HEK293 (cell line): ENCODE data around the gene ITGA11.
A peak's percentile ranks its signal among the peaks of the same experiment; 100 is the strongest.

ENCODE experiments used
- CTCF ChIA-PET: fragments of 350-600 bp; formaldehyde crosslinking; extraction: SDS; loops from one replicate; lab custom pipeline; 2021; ENCODE audit warnings: antibody characterized with exemption; lab: Yijun Ruan, JAX
- POLR2A ChIA-PET: fragments of 300-600 bp; formaldehyde crosslinking; extraction: SDS; loops from one replicate; lab custom pipeline; 2020; ENCODE audit warnings: antibody characterized with exemption, inconsistent platforms; lab: Yijun Ruan, JAX
- H3K27ac ChIP-seq: fragments of 200-500 bp; sonication (Bioruptor generic); 2 replicates; pipeline ENCODE4 v1.5.1; 2014; ENCODE audit warnings: low read depth, low read length, control low read depth, inconsistent platforms; ENCODE audit errors: extremely low read depth
- H3K36me3 ChIP-seq, 2 experiments: fragments of 200-500 bp in 1 of 2; sonication (Bioruptor generic) in 1 of 2; 1 replicate in 1 of 2; 2 replicates in 1 of 2; pipeline ENCODE4 v1.5.1; 2014 to 2017; ENCODE audit warnings: inconsistent platforms in 2 of 2, low read length in 2 of 2; ENCODE audit not compliant: control insufficient read depth in 2 of 2, insufficient read depth in 1 of 2
- H3K4me1 ChIP-seq: fragments of 200-500 bp; sonication (Bioruptor generic); 2 replicates; pipeline ENCODE4 v1.5.1; 2014; ENCODE audit warnings: mild to moderate bottlenecking, low read length, inconsistent platforms; ENCODE audit not compliant: control insufficient read depth, insufficient read depth
- H3K4me3 ChIP-seq: 2 replicates; pipeline ENCODE4 v1.5.1; 2011; ENCODE audit warnings: low read depth, mild to moderate bottlenecking, control low read depth, low read length, moderate library complexity
- H3K9me3 ChIP-seq: fragments of 200-500 bp; sonication (Bioruptor generic); 2 replicates; pipeline ENCODE4 v1.5.1; 2014; ENCODE audit warnings: low read depth, low read length, inconsistent platforms; ENCODE audit not compliant: control insufficient read depth, insufficient read depth
- ZBTB26 ChIP-seq: fragments of 450-650 bp; formaldehyde crosslinking; optimal IDR thresholded peaks from 2 replicates; pipeline ENCODE3; 2016; ENCODE audit warnings: missing biosample characterization, mild to moderate bottlenecking, missing genetic modification characterization
- ZNF146 ChIP-seq: fragments of 450-650 bp; formaldehyde crosslinking; IDR thresholded peaks from 2 replicates; pipeline ENCODE4 v1.5.1; 2016; ENCODE audit warnings: missing biosample characterization, missing genetic modification characterization

The ITGA11 gene

DNA sequence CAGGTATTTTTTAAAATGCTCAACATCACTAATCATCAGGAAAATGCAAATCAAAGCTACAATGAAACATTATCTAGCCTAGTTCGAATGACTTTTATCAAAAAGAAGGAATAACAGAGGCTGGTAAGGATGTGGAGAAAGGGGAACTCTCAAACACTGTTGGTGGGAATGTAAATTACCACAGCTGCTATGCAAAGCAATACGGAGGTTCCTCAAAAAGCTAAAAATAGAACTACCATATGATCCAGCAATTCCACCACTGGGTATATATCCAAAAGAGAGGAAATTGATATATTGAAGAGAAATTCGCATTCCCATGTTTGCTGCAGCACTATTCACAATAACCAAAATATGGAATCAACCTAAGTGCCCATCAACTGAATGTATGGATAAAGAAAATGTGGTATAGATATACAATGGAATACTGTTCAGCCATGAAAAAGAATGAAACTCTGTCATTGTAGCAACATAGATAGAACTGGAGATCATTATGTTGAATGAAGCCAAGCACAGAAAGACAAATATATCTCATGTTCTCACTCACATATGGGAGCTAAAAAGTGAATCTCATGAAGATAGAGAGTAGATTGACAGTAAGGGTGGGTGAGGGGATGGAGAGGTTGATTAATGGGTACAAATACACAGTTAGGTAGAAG lies 182.8 kb downstream of the ITGA11 start:
- H3K9me3 ChIP-seq, result no peaks in the 10 kb centered on the region; the same call in none of the 2 replicates
- H3K27ac ChIP-seq, result no peak overlapping the region
- POLR2A ChIA-PET, result no interaction called here
- no peak overlapping the region for H3K4me3 ChIP-seq
- CTCF ChIA-PET, result interaction anchor here (0.8 to 7.8 kb wide), 2 partner anchors 57 to 290 kb away, joined by 3 to 158 read pairs; no protein-coding TSS in a partner anchor
- H3K4me1 ChIP-seq, result 0 out of 2 replicates have a peak, but pooled peaks cover 2% of the 10 kb centered on the region
- H3K36me3 ChIP-seq, result no peaks in the 10 kb centered on the region
- TF ChIP-seq ZNF146 (tag by site-specific recombination), result peak; percentile 40
- TF ChIP-seq ZBTB26 (tag by site-specific recombination), result no peak
